Measurements from ENCODE around the gene S100P.

DNA sequence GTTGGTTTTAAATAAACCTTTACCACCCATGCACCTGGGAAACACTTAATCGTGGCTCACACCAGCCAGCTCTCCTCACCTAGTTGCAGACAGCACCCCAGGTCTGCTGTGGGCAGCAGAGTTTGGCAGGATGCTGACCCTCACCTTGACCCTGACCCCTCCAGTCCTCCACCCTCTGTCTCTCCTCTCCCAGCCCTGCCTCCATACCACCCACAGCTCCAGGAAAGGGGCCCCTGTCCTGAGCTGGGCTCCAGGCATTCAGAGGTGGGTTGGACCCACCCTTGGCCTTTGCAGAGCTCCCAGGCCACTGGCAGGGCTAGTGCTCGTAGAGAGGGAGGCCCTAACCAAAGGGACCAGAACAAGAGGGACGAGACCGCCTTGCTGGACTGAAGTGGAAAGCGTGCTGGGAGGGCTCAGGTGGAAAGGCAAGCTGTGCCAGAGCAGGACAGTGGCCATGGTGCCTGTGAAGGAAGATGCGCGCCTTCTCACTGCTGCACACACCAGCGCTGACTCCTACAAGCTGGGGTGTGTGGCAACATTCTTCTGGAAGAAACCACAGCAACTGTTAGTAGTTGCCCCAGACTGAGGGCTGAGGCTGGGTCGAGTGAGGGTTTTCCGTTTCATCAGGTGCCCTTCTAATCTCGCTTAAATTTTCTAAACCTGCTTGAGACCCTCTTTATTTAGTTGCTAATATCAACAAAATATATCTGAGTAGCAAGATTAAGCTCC, 10.7 kb upstream of the S100P start:
- TF ChIP-seq POLR2A (IDR thresholded peaks at IDR 0.05), result no peak
- no peak for TF ChIP-seq EP300 (IDR thresholded peaks at IDR 0.05; ENCODE audit: low read depth)
- TF ChIP-seq, protein P1, sequence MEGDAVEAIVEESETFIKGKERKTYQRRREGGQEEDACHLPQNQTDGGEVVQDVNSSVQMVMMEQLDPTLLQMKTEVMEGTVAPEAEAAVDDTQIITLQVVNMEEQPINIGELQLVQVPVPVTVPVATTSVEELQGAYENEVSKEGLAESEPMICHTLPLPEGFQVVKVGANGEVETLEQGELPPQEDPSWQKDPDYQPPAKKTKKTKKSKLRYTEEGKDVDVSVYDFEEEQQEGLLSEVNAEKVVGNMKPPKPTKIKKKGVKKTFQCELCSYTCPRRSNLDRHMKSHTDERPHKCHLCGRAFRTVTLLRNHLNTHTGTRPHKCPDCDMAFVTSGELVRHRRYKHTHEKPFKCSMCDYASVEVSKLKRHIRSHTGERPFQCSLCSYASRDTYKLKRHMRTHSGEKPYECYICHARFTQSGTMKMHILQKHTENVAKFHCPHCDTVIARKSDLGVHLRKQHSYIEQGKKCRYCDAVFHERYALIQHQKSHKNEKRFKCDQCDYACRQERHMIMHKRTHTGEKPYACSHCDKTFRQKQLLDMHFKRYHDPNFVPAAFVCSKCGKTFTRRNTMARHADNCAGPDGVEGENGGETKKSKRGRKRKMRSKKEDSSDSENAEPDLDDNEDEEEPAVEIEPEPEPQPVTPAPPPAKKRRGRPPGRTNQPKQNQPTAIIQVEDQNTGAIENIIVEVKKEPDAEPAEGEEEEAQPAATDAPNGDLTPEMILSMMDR (IDR thresholded peaks at IDR 0.05), result no peak
- no peak for TF ChIP-seq POLR2AphosphoS5 (IDR thresholded peaks at IDR 0.05)

Measured in transverse colon (tissue), 4 donors.